Mesendoderm (in vitro differentiated cells): Measurements from ENCODE around the gene CPEB4.

Source experiments
- DNase-seq: peaks from one replicate; pipeline ENCODE4 v3.0.0; 2013
- H2AK5ac ChIP-seq: 2 replicates; pipeline ENCODE4 v1.6.1; 2013; ENCODE audit warnings: low read length, inconsistent platforms
- H2BK120ac ChIP-seq: 2 replicates; pipeline ENCODE4 v1.6.1; 2013; ENCODE audit warnings: low read depth, mild to moderate bottlenecking, low read length, moderate library complexity, mixed read lengths
- H2BK15ac ChIP-seq: replicated peaks from 2 replicates; pipeline ENCODE4 v1.6.1; 2013; ENCODE audit warnings: low read depth, mild to moderate bottlenecking, moderate library complexity
- H2BK5ac ChIP-seq: 2 replicates; pipeline ENCODE4 v1.6.1; 2013; ENCODE audit warnings: low read length, inconsistent platforms
- H3K18ac ChIP-seq: 2 replicates; pipeline ENCODE4 v1.6.1; 2013; ENCODE audit warnings: mild to moderate bottlenecking, low read length, mixed read lengths
- H3K23ac ChIP-seq: one replicate; pipeline ENCODE4 v1.6.1; 2013; ENCODE audit warnings: low read length
- H3K27ac ChIP-seq: 2 replicates; pipeline ENCODE4 v1.5.1; 2013; ENCODE audit warnings: low read depth, mild to moderate bottlenecking, inconsistent platforms, low read length, moderate library complexity
- H3K27me3 ChIP-seq: 2 replicates; pipeline ENCODE4 v1.6.1; 2013; ENCODE audit warnings: low read length, control low read depth, mild to moderate bottlenecking, inconsistent platforms; ENCODE audit not compliant: insufficient read depth, poor library complexity
- H3K36me3 ChIP-seq: 2 replicates; pipeline ENCODE4 v1.6.1; 2013; ENCODE audit warnings: low read length, inconsistent platforms; ENCODE audit not compliant: control insufficient read depth, insufficient read depth
- H3K4ac ChIP-seq: one replicate; pipeline ENCODE4 v1.6.1; 2013; ENCODE audit warnings: low read depth, mild to moderate bottlenecking, low read length, moderate library complexity
- H3K4me1 ChIP-seq: 2 replicates; pipeline ENCODE4 v1.6.1; 2013; ENCODE audit warnings: low read depth, low read length, inconsistent platforms; ENCODE audit not compliant: control insufficient read depth
- H3K4me2 ChIP-seq: 2 replicates; pipeline ENCODE4 v1.6.1; 2013; ENCODE audit warnings: low read length
- H3K4me3 ChIP-seq: 2 replicates; pipeline ENCODE4 v1.5.1; 2013; ENCODE audit warnings: mild to moderate bottlenecking, low read length
- H3K56ac ChIP-seq: one replicate; pipeline ENCODE4 v1.6.1; 2013; ENCODE audit warnings: low read length
- H3K79me1 ChIP-seq: 2 replicates; pipeline ENCODE4 v1.6.1; 2013; ENCODE audit warnings: low read length, inconsistent platforms
- H3K79me2 ChIP-seq: 2 replicates; pipeline ENCODE4 v1.6.1; 2013; ENCODE audit warnings: mild to moderate bottlenecking, low read length; ENCODE audit not compliant: control insufficient read depth, insufficient read depth
- H3K9ac ChIP-seq: 2 replicates; pipeline ENCODE4 v1.6.1; 2013; ENCODE audit warnings: low read length, inconsistent platforms
- H4K5ac ChIP-seq: one replicate; pipeline ENCODE4 v1.6.1; 2013; ENCODE audit warnings: low read length
- H4K8ac ChIP-seq: one replicate; pipeline ENCODE4 v1.6.1; 2013; ENCODE audit warnings: low read depth, mild to moderate bottlenecking, control low read depth, low read length, moderate library complexity
- WGBS: extraction: QIAGEN DNeasy Blood & Tissue Kit; methylation state at CpG from one replicate; pipeline ENCODE4 v1.1.7; 2013; ENCODE audit warnings: low lambda C conversion rate, missing lambda C conversion rate; ENCODE audit not compliant: insufficient coverage; ENCODE audit errors: extremely low coverage; 5-methylcytosine and 5-hydroxymethylcytosine counted together

CPEB4 gene

DNA sequence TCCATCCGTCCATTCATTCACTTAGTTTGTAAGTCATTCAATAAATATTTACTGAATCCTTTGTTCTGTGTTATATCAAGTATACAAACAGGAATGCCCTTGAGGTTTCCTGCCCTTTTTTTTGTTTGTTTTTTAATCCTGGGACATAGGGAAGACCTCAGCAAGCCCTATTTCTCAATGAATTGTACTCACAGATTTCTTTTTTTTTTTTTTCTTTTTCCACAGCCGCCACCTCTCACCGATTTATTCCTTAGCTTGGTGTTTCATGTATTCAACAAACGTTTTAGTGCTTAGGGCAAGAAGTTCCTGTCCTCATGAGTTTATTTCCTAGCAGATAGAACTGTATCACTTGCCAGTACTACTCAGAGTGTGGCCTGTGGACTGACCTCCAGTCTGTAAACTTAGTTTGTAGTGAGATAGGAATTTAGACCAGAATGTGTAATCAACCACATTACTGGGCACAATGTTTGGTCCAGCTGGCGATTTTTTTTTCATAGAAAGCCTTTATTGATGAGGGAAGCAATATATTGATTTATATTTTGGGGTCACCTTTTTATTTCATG lies 65.5 kb downstream of the CPEB4 start:
- no peaks in the 10 kb centered on the region for H3K27me3 ChIP-seq
- H3K4me3 ChIP-seq, result no peak overlapping the region
- no peak overlapping the region for H3K4me2 ChIP-seq
- no peak overlapping the region for H2BK120ac ChIP-seq
- no peak overlapping the region for H2AK5ac ChIP-seq
- H3K56ac ChIP-seq, result no peak overlapping the region
- no peak overlapping the region for H3K4ac ChIP-seq
- H3K18ac ChIP-seq, result no peak overlapping the region
- H3K27ac ChIP-seq, result no peak overlapping the region
- H2BK15ac ChIP-seq, result no peak overlapping the region
- no peak for DNase-seq
- H3K4me1 ChIP-seq, result no peaks in the 10 kb centered on the region
- H3K9ac ChIP-seq, result no peak overlapping the region
- no peak overlapping the region for H4K5ac ChIP-seq
- no peak overlapping the region for H4K8ac ChIP-seq
- no peak overlapping the region for H3K23ac ChIP-seq
- H3K79me1 ChIP-seq, result no peaks in the 10 kb centered on the region
- H3K36me3 ChIP-seq, result no peaks in the 10 kb centered on the region
- no peaks in the 10 kb centered on the region for H3K79me2 ChIP-seq
- 100% methylated on average over 1 of the region's 5 CpGs for WGBS
- no peak overlapping the region for H2BK5ac ChIP-seq

DNA sequence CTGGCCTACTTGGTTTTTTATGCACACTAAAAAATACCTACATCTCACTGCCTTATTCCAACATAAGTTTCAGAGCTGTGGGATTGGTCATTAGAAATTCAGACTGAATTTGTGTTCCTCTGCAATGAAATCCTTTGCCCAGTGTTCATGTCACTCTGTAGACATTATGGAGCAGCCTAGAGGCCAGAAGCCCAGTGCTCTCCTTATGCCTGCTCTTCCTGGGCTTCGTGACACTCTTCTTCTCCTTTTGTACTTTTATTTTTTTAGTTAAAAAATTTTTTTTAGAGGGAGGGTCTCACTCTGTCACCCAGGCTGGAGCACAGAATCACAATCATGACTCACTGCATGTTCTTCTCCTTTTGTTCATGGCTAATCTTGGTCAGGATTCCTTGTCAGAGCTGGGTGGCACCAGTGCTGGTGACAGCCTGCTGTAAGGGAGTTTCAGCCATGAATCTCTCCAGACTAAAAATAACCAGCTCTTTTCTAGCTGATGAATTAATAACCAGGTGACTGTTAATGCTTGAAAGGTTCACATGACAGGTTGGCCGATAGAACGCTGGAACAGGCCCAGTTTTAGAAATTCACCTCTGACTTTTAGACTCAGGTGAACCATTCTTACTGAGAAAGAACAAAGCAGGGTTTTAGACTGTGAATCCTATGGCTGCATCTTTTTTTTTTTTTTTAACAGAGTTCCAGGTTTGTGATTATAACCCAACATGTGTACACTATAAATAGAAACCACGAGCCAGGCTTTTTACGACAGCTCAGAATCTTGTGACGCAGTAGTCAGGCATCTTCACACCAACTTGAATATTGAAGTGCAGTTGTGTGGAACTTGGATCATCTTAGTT lies 66.7 kb downstream of the CPEB4 start:
- Histone ChIP-seq H2AK5ac (no peak overlapping the region), H3K27ac (no peak overlapping the region), H2BK120ac (no peak overlapping the region), H3K36me3 (no peaks in the 10 kb centered on the region), H3K27me3 (no peaks in the 10 kb centered on the region), H3K4me3 (no peak overlapping the region), H3K4me1 (no peaks in the 10 kb centered on the region), H3K79me1 (no peaks in the 10 kb centered on the region), H3K23ac (no peak overlapping the region), H4K5ac (no peak overlapping the region), H3K4ac (no peak overlapping the region), H2BK5ac (no peak overlapping the region), H3K4me2 (no peak overlapping the region), H3K18ac (no peak overlapping the region), H4K8ac (no peak overlapping the region), H3K9ac (no peak overlapping the region), H2BK15ac (no peak overlapping the region), H3K79me2 (no peaks in the 10 kb centered on the region), H3K56ac (no peak overlapping the region)
- no peak for DNase-seq
- WGBS, result no CpG with 5 or more reads among the region's 6 CpGs

DNA sequence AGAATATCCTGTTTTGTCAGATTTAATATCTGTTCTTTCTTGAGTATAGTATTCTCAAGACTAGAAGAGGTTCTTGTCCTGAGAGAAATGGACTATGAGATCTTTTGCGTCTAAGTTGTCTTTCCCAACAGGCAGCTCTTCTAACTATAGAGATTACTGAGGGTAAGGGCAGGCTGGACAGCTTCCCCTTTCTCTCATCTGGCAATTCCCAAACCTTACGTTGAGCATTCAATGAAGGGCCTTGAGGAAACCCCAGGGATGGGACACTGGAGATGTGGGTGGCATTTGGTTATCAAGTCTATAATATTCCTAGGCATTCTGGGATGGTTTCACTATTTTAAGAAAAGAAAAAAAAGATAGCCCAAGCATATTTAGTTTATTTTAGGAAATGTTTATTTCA lies 72.8 kb downstream of the CPEB4 start:
- Histone ChIP-seq H3K4me1 (peaks cover 2% of the 10 kb centered on the region), H3K4me2 (no peak overlapping the region), H2BK5ac (no peak overlapping the region), H3K79me2 (no peaks in the 10 kb centered on the region), H4K8ac (no peak overlapping the region), H3K36me3 (no peaks in the 10 kb centered on the region), H3K79me1 (no peaks in the 10 kb centered on the region), H4K5ac (no peak overlapping the region), H3K4ac (no peak overlapping the region), H3K27ac (no peak overlapping the region), H3K4me3 (no peak overlapping the region), H2BK15ac (no peak overlapping the region), H2BK120ac (no peak overlapping the region), H2AK5ac (no peak overlapping the region), H3K56ac (no peak overlapping the region), H3K27me3 (no peaks in the 10 kb centered on the region), H3K18ac (no peak overlapping the region), H3K9ac (no peak overlapping the region), H3K23ac (no peak overlapping the region)
- DNase-seq, result no peak
- WGBS, result no CpG with 5 or more reads among the region's 2 CpGs

DNA sequence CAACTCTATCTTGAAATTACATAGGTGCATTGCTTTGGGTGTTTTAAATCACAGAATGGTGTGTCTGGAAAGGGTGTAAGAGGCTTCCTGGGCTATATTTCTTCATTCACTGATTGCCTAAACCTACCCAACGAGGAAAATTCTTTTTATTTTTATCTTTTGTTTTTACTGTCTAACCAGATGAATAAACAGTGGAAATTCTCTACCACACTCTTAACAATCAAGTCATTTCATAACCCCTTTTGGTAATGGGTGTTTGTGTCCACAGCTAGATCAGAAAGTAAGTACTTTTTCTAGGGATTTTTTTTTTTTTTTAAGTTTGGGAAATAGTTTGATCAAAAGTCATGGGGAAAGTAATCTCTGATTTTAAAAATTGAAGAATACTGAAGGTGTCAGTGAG lies 73.3 kb downstream of the CPEB4 start:
- H3K79me2 ChIP-seq, result no peaks in the 10 kb centered on the region
- no peak for DNase-seq
- no peak overlapping the region for H3K27ac ChIP-seq
- H3K23ac ChIP-seq, result no peak overlapping the region
- H4K5ac ChIP-seq, result no peak overlapping the region
- H2BK5ac ChIP-seq, result no peak overlapping the region
- H3K9ac ChIP-seq, result no peak overlapping the region
- no peak overlapping the region for H2BK15ac ChIP-seq
- H3K56ac ChIP-seq, result no peak overlapping the region
- H3K4me3 ChIP-seq, result no peak overlapping the region
- H3K4ac ChIP-seq, result no peak overlapping the region
- no peak overlapping the region for H4K8ac ChIP-seq
- no peak overlapping the region for H3K18ac ChIP-seq
- WGBS, result no CpG with 5 or more reads among the region's 1 CpG
- peaks cover 2% of the 10 kb centered on the region for H3K4me1 ChIP-seq
- H2BK120ac ChIP-seq, result no peak overlapping the region
- no peaks in the 10 kb centered on the region for H3K36me3 ChIP-seq
- H3K4me2 ChIP-seq, result no peak overlapping the region
- no peak overlapping the region for H2AK5ac ChIP-seq
- no peaks in the 10 kb centered on the region for H3K27me3 ChIP-seq
- H3K79me1 ChIP-seq, result no peaks in the 10 kb centered on the region

DNA sequence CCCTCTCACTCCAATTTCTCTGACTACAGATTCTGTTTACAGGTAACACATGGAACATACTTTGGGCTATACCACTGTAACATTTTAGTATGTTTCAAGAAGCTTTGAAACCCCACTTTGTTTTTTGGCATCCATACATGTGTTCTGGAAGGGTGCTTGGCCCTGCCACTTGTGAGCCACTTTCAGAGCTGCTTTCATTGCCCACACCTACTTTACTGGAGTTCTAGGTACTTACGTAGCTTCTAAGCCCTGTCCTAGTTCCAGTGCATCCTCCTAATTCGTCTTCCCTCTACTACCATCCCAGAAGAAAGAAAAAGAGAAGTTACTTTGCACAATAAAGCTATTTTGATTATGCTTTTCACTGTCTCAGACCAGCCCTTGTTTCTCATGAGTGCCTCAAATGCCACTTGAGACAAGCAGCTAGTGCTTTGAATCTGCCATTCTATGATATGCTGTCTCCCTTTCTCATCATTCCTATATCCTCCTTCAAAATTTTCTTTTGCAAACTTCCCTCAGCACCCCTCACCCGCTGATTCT lies 74.4 kb downstream of the CPEB4 start:
- H3K4me2 ChIP-seq, result no peak overlapping the region
- no peak overlapping the region for H3K56ac ChIP-seq
- no peak overlapping the region for H2BK5ac ChIP-seq
- WGBS, result no CpG with 5 or more reads among the region's 3 CpGs
- no peak overlapping the region for H4K5ac ChIP-seq
- H3K18ac ChIP-seq, result no peak overlapping the region
- H3K9ac ChIP-seq, result no peak overlapping the region
- DNase-seq, result no peak
- no peaks in the 10 kb centered on the region for H3K36me3 ChIP-seq
- H3K79me2 ChIP-seq, result no peaks in the 10 kb centered on the region
- H3K27ac ChIP-seq, result no peak overlapping the region
- no peaks in the 10 kb centered on the region for H3K79me1 ChIP-seq
- no peak overlapping the region for H3K4me3 ChIP-seq
- no peak overlapping the region for H2BK15ac ChIP-seq
- no peak overlapping the region for H2AK5ac ChIP-seq
- H3K27me3 ChIP-seq, result no peaks in the 10 kb centered on the region
- H4K8ac ChIP-seq, result no peak overlapping the region
- H3K23ac ChIP-seq, result no peak overlapping the region
- no peak overlapping the region for H2BK120ac ChIP-seq
- H3K4ac ChIP-seq, result no peak overlapping the region
- H3K4me1 ChIP-seq, result peaks cover 2% of the 10 kb centered on the region
